PC-3 (cell line): ENCODE results near the gene TMC3.

Experiments
- EZH2 ChIP-seq: fragments of 300-600 bp; sonication (generic); IDR thresholded peaks from one replicate; pipeline ENCODE4 v1.6.1; 2017; ENCODE audit warnings: antibody characterized with exemption, mild to moderate bottlenecking, low read length; ENCODE audit not compliant: unreplicated experiment
- TF ChIP-seq, protein P1 (sequence below): fragments of 300-600 bp; sonication (generic); conservative IDR thresholded peaks from 2 replicates; pipeline ENCODE4 v1.5.1; 2017; ENCODE audit warnings: antibody characterized with exemption, low read depth, mild to moderate bottlenecking, low read length

DNA sequence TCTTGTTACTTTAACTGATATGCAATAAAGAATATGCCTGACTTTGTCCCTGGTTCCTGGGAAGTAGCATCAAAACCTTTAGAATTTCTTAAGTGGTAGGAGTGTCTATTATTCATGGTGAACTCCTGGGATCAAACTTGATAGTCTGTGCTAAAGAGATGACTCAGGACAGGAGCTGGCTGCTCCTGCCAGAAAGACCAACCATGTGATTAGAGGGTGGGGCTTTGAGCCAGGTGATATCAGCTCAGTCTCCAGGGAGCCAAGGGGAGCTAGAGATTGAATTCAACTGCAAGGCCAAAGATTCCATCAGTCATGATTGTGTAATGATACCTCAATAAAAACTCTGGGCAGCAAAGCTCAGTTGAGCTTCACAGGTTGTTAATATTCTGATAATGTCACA, 20.6 kb upstream of the TMC3 start:
- TF ChIP-seq, protein P1, sequence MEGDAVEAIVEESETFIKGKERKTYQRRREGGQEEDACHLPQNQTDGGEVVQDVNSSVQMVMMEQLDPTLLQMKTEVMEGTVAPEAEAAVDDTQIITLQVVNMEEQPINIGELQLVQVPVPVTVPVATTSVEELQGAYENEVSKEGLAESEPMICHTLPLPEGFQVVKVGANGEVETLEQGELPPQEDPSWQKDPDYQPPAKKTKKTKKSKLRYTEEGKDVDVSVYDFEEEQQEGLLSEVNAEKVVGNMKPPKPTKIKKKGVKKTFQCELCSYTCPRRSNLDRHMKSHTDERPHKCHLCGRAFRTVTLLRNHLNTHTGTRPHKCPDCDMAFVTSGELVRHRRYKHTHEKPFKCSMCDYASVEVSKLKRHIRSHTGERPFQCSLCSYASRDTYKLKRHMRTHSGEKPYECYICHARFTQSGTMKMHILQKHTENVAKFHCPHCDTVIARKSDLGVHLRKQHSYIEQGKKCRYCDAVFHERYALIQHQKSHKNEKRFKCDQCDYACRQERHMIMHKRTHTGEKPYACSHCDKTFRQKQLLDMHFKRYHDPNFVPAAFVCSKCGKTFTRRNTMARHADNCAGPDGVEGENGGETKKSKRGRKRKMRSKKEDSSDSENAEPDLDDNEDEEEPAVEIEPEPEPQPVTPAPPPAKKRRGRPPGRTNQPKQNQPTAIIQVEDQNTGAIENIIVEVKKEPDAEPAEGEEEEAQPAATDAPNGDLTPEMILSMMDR = no peak
- TF ChIP-seq EZH2 = no peak
